Spleen (tissue), 11 donors: Measurements from ENCODE around the gene ASXL3. TPM values are rescaled to one million over a fixed set of nuclear protein-coding genes. Genes with fewer than 3 reads are reported as not detected.

ENCODE experiments used
- DNase-seq: peaks from one replicate; pipeline ENCODE4 v3.0.0-alpha.2; 2020
- H3K27ac ChIP-seq, 8 donors: fragments of 200-600 bp; sonication (generic) in 7 of 8; 1 replicate in 4 of 8; 2 replicates in 4 of 8; pipeline versions ENCODE4 v1.5.0 to v1.8.0; 2016 to 2021; ENCODE audit warnings: inconsistent platforms in 4 of 8, mild to moderate bottlenecking in 4 of 8, moderate library complexity in 1 of 8
- H3K27me3 ChIP-seq, 7 donors: fragments of 200-600 bp; sonication (generic) in 6 of 7; replicated peaks in 1 of 7; 1 replicate in 4 of 7; 2 replicates in 3 of 7; pipeline versions ENCODE4 v1.5.0 to v1.8.0; 2016 to 2021; ENCODE audit warnings: inconsistent platforms in 3 of 7, mild to moderate bottlenecking in 1 of 7
- H3K36me3 ChIP-seq, 6 donors: fragments of 200-600 bp; sonication (generic) in 5 of 6; 1 replicate in 4 of 6; 2 replicates in 2 of 6; pipeline versions ENCODE4 v1.5.0 to v1.8.0; 2016 to 2021; ENCODE audit warnings: inconsistent platforms in 2 of 6
- H3K4me1 ChIP-seq, 6 donors: fragments of 200-600 bp; sonication (generic) in 5 of 6; 1 replicate in 3 of 6; 2 replicates in 3 of 6; pipeline versions ENCODE4 v1.5.0 to v1.8.0; 2016 to 2021; ENCODE audit warnings: inconsistent platforms in 3 of 6
- H3K4me3 ChIP-seq, 8 donors: fragments of 200-600 bp; sonication (generic) in 7 of 8; 1 replicate in 4 of 8; 2 replicates in 4 of 8; pipeline versions ENCODE4 v1.5.0 to v1.8.0; 2016 to 2021; ENCODE audit warnings: inconsistent platforms in 4 of 8, mild to moderate bottlenecking in 4 of 8, moderate library complexity in 2 of 8
- H3K9me3 ChIP-seq, 8 donors: fragments of 200-600 bp; sonication (generic) in 7 of 8; 1 replicate in 4 of 8; 2 replicates in 4 of 8; pipeline versions ENCODE4 v1.5.0 to v1.8.0; 2016 to 2021; ENCODE audit warnings: inconsistent platforms in 4 of 8
- CTCF ChIP-seq, 11 experiments: fragments of 200-600 bp in 7 of 11; fragments of 450-650 bp in 4 of 11; sonication (generic) in 4 of 11; IDR thresholded peaks in 8 of 11; conservative IDR thresholded peaks in 3 of 11; 1 replicate in 7 of 11; 2 replicates in 4 of 11; pipeline versions ENCODE4 v1.4.0 to v1.8.0; 2016 to 2021; ENCODE audit warnings: antibody characterized with exemption in 11 of 11, inconsistent platforms in 4 of 11, mild to moderate bottlenecking in 1 of 11
- POLR2A ChIP-seq, 3 donors: fragments of 450-650 bp; IDR thresholded peaks; one replicate each; pipeline ENCODE4 v1.5.1; 2017; ENCODE audit warnings: antibody characterized with exemption in 3 of 3, mild to moderate bottlenecking in 1 of 3
- POLR2AphosphoS5 ChIP-seq, 3 donors: sonication (generic); formaldehyde crosslinking; IDR thresholded peaks; one replicate each; pipeline ENCODE4 v1.5.1; 2017; ENCODE audit warnings: antibody characterized with exemption in 3 of 3
- WGBS, 5 donors: extraction: QIAGEN DNeasy Blood & Tissue Kit in 3 of 5; methylation state at CpG; one replicate each; pipeline versions ENCODE4 v1.1.5 to v1.1.7; 2013 to 2018; 5-methylcytosine and 5-hydroxymethylcytosine counted together
- intact Hi-C: fragments of 100-400 bp; cut with DNase I; formaldehyde crosslinking; loops from one replicate; pipeline ENCODE4 v1.15.0; 2023; ENCODE audit warnings: low total_unique reads
- polyA plus RNA-seq, 3 donors: library from polyadenylated mRNA; stranded (reverse); fragments of 200-250 nt; gene quantifications; one replicate each; pipeline ENCODE4 v1.2.1, GENCODE V29; 2013
- total RNA-seq, 7 donors: library from RNA; depleted of rRNA in 3 of 7; stranded (reverse); fragments of >200 nt in 3 of 7; fragmentation: NEBNext Ultra II Directional in 4 of 7; extraction: Animal tissue kit (Norgen Biotek cat#: 25700) in 4 of 7; gene quantifications; one replicate each; pipeline versions ENCODE4 v1.1.0 to v1.2.1, GENCODE V29; 2016 to 2021
- donor health status: healthy with polysubstance abuse.
- donor health status: DM: no; HTN: no; CAD: no; lungs with moderate emphysema.
- donor health status: DM: no; HTN: no; CAD: no.
- donor health status: Bipolar disorder and iron deficiency.
- donor health status: healthy.
- donor health status: DM: no; HTN: no; CAD: no.
- donor health status: DM: yes; HTN: yes; CAD: no.

The ASXL3 gene
- total and polyA plus RNA-seq, 10 donors = 0.02 to 3.5 (median 0.76) TPM

DNA sequence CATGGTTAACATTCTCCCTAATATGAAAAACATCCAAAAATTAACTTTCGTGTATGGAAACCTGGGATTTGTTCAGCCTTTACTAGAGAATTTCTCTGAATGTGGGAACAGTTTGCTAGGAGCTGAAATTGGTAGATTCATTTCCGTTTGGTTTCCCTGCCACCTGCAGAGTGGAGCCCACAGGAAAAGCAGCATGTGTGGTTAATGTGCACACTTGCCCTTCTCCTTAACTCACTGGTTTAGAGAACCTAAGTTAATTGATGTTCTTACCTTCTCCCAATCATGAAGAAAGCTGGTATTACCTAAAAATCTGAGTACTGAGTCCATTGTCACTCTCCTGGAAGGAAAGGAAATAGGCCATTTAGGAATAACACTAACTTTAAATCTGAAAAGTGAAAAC lies 37.6 kb upstream of the ASXL3 start:
- no peak overlapping the region for H3K4me3 ChIP-seq
- TF ChIP-seq POLR2AphosphoS5 (IDR thresholded peaks at IDR 0.05) (no peak), CTCF (IDR thresholded peaks at IDR 0.05 in 8 of 11, conservative IDR thresholded peaks at IDR 0.05 in 3 of 11) (no peak), POLR2A (IDR thresholded peaks at IDR 0.05) (no peak)
- no peaks in the 10 kb centered on the region for H3K4me1 ChIP-seq
- H3K27me3 ChIP-seq = no peaks in the 10 kb centered on the region
- DNase-seq = no peak
- no peaks in the 10 kb centered on the region for H3K36me3 ChIP-seq
- no peak overlapping the region for H3K27ac ChIP-seq
- peaks cover 0 to 6% (median 0%) of the 10 kb centered on the region in 8 donors for H3K9me3 ChIP-seq
- WGBS, 5 donors = 27 to 61% (median 32%) methylated on average over 2 of the region's 2 CpGs
- intact Hi-C loops = no loop called here

GRCh38 chr18:33541316-33541715 lies 36.7 kb upstream of the ASXL3 start:
- Histone ChIP-seq H3K36me3 (no peaks in the 10 kb centered on the region), H3K27ac (no peak overlapping the region), H3K9me3 (peaks cover 0 to 6% (median 0%) of the 10 kb centered on the region in 8 donors), H3K4me3 (no peak overlapping the region), H3K27me3 (no peaks in the 10 kb centered on the region), H3K4me1 (no peaks in the 10 kb centered on the region)
- 29 to 44% (median 40%) methylated on average over 3 of the region's 3 CpGs for WGBS, 5 donors
- no peak for TF ChIP-seq POLR2AphosphoS5 (IDR thresholded peaks at IDR 0.05)
- no peak for TF ChIP-seq POLR2A (IDR thresholded peaks at IDR 0.05)
- TF ChIP-seq CTCF (IDR thresholded peaks at IDR 0.05 in 8 of 11, conservative IDR thresholded peaks at IDR 0.05 in 3 of 11) = no peak
- DNase-seq = no peak
- intact Hi-C loops = no loop called here

- H3K9me3 ChIP-seq = peaks cover 0 to under 1% (median 0%) of the 10 kb centered on the region in 8 donors
- no peaks in the 10 kb centered on the region for H3K36me3 ChIP-seq
- H3K4me3 ChIP-seq = no peak overlapping the region
- no peak for TF ChIP-seq CTCF (IDR thresholded peaks at IDR 0.05 in 8 of 11, conservative IDR thresholded peaks at IDR 0.05 in 3 of 11)
- no peak for TF ChIP-seq POLR2A (IDR thresholded peaks at IDR 0.05)
- intact Hi-C loops = no loop called here
- H3K4me1 ChIP-seq = no peaks in the 10 kb centered on the region
- no peak overlapping the region for H3K27ac ChIP-seq
- no peak for DNase-seq
- 88 to 98% (median 96%) methylated on average over 2 of the region's 2 CpGs for WGBS, 5 donors
- no peaks in the 10 kb centered on the region for H3K27me3 ChIP-seq
These were observed 21.2 kb upstream of the ASXL3 start for GRCh38 chr18:33556846-33557245.

DNA sequence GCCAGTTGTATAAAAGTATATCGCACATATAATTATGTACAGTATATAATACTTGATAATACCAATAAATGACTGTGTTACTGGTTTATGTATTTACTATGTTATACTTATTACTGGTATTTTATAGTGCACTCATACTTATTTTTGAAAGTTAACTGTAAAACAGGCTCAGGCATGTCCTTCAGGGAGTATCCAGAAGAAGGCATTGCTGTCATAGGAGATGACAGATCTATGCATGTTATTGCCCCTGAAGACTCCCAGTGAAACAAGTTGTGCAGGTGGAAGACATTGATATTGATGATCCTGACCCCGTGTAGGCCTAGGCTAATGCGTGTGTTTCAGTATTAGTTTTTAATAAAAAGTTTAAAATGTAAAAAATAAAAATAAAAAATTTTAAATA lies 20.3 kb upstream of the ASXL3 start:
- Histone ChIP-seq H3K4me1 (no peaks in the 10 kb centered on the region), H3K36me3 (no peaks in the 10 kb centered on the region), H3K27me3 (no peaks in the 10 kb centered on the region), H3K27ac (no peak overlapping the region), H3K4me3 (no peak overlapping the region), H3K9me3 (peaks cover 0 to 2% (median 0%) of the 10 kb centered on the region in 8 donors)
- DNase-seq = no peak
- intact Hi-C loops = no loop called here
- 84 to 95% (median 86%) methylated on average over 3 of the region's 3 CpGs for WGBS, 5 donors
- TF ChIP-seq CTCF (IDR thresholded peaks at IDR 0.05 in 8 of 11, conservative IDR thresholded peaks at IDR 0.05 in 3 of 11) = no peak
- TF ChIP-seq POLR2AphosphoS5 (IDR thresholded peaks at IDR 0.05) = no peak
- no peak for TF ChIP-seq POLR2A (IDR thresholded peaks at IDR 0.05)
